K562 treated with DMSO at 1 percent for 48 hours (cell line): ENCODE measurements around the gene C5AR2. TPM values are rescaled to one million over a fixed set of nuclear protein-coding genes. Genes with fewer than 3 reads are reported as not detected.

ENCODE experiments used
- total RNA-seq: library from RNA; unstranded; fragments of 300-600 nt; gene quantifications from 2 replicates; pipeline ENCODE4 v1.2.3, GENCODE V29; 2022; ENCODE audit warnings: low replicate concordance; ENCODE audit errors: extremely low read depth

The C5AR2 gene
- not detected in 2 replicates for total RNA-seq

DNA sequence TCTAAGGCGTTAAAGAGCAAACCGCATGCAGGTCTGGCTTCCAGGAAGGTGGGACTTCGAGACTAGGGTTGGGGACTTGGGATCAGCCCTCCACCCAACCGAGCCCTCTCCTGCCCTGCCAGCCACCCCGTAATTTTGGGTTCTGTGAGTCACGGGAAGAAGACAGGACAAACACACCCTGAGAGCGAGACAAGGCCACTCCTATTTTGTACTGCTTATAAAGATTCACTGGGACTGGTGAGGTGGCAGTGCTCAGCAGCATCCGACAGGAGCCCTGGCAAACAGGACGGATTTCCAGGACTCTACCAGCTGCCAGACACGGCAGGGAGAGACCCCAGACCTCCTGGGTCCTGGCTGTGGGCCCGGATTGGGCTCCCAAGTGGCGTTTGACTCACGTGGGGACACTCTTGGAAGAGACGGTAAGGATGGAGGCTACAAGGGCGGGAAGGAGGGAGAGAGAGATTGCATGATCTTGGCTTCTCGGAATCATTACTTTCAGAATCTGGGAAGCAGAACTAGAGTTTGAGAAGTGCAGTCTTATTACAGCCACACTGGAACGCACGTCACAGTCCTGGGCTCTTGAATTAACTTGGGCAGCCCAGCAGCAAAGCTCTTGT, at the start of gene C5AR2:
C5AR2 (plus strand) TSS at position 245 of the 617 bp plus-strand sequence. CDS start 8,625 bp downstream, outside the sequence.

DNA sequence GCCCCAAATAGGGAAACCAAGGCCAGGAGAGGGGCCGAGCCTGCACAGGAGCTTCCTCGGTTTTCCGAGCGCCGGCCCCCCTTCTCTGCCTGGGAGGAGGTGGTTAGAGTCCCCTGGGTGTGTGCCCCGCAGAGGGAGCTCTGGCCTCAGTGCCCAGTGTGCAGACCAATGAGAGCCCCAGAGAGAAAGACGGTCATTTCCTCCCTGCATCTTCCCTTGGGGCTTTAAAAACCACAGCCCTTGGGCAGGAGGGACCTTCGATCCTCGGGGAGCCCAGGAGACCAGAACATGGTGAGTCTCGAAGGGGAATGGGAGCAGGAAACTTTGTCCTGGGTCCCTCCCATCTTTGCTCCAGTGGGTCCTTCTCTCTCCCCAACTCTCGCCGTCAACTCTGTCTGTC, 22.4 kb upstream of the C5AR2 start, which contains the start of gene C5AR1:
C5AR1 (plus strand) TSS at position 254 of the 400 bp plus-strand sequence; CDS start at position 289, 35 bp downstream.

DNA sequence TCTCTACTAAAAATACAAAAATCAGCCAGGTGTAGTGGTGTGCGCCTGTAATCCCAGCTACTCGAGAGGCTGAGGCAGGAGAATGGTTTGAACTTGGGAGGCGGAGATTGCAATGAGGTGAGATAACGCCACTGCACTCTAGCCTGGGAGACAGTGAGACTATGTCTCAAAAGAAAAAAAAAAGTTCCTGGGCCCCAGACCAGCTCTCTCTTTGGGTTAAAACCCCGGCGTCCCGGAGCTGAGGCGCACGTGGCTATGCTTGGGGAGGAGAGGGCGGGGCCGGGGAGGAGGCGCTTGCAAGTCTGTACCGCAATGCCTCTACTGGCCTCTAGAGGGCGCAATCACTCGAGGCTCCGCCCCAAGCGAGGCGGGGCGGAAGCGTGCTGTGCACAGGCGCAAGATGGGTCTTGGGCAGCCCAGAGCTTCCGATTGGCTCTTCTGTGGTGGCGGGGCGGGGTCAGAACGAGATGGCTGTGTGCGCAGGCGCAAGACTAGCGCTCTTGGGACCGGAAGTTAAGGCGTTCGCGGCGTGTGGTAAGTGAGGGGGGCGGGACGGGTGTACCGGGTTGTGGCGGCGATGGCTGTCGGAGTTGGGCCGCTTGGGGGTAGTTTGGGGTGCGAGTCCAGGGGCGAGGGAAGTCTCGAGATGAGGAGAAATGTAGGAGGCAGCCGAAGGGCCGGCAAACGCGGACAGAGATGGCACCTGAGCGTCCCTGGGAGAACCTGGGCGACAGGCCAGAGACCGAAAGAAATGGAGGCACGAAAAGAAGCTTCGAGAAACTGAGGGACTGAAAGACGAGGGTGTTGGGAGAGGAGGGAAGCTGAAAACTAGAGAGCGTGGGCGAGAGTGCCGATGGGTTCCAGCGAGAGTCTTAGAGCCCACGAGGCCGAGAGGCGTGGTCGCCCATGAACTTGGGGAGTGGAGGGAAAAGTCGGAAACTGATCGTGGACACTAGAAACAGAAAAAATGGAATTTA, 17.1 kb downstream of the C5AR2 start, which contains the start of gene DHX34:
DHX34 (plus strand) TSS at position 497 of the 977 bp plus-strand sequence. CDS start 3,716 bp downstream, outside the sequence.

Other genes starting within 250 kb of the C5AR2 start
- not detected in 2 replicates for gene ZC3H4, start 218.4 kb upstream of the C5AR2 start, total RNA-seq
- 220 TPM in 1 of 2 replicates, not detected in the other for gene SAE1, start 201.3 kb upstream of the C5AR2 start, total RNA-seq
- gene BBC3, start 101.0 kb upstream of the C5AR2 start, total RNA-seq = not detected in 2 replicates
- gene CCDC9, start 75.7 kb upstream of the C5AR2 start, total RNA-seq = not detected in 2 replicates
- not detected in 2 replicates for gene INAFM1, start 57.3 kb upstream of the C5AR2 start, total RNA-seq
- gene C5AR1, start 22.3 kb upstream of the C5AR2 start, total RNA-seq = not detected in 2 replicates
- gene DHX34, start 17.1 kb downstream of the C5AR2 start, total RNA-seq = not detected in 2 replicates
- gene MEIS3, start 87.4 kb downstream of the C5AR2 start, total RNA-seq = not detected in 2 replicates
- not detected in 2 replicates for gene SLC8A2, start 139.7 kb downstream of the C5AR2 start, total RNA-seq
- not detected in 2 replicates for gene KPTN, start 152.0 kb downstream of the C5AR2 start, total RNA-seq
- gene NAPA, start 182.9 kb downstream of the C5AR2 start, total RNA-seq = not detected in 2 replicates
- not detected in 2 replicates for gene ZNF541, start 241.0 kb downstream of the C5AR2 start, total RNA-seq